ENCODE results near the gene STAT5A. TPM values are rescaled to one million over a fixed set of nuclear protein-coding genes. Genes with fewer than 3 reads are reported as not detected.
A peak's percentile ranks its signal among the peaks of the same experiment; 100 is the strongest.

Gene STAT5A
- total RNA-seq, 1 donor from 2014 or later: 140 TPM

GRCh38 chr17:42334677-42335076 lies 46.4 kb downstream of the STAT5A start:
- no peak for TF ChIP-seq CTCF (IDR thresholded peaks at IDR 0.05)
- H3K36me3 Mint-ChIP-seq (ENCODE audit: low read depth): peaks cover 74% of the 10 kb centered on the region
- DNase-seq (no peak), ATAC-seq (ENCODE audit: low read depth) (no peak)
- intact Hi-C loops (cut with micrococcal nuclease): no loop called here
- CTCF ChIA-PET: interaction anchor here (1.0 to 1.7 kb wide), 2 partner anchors 11 to 71 kb away, joined by 3 to 10 read pairs; no protein-coding TSS in a partner anchor
- POLR2A ChIA-PET: no interaction called here
- H3K4me1 Mint-ChIP-seq: peaks cover 14% of the 10 kb centered on the region
- no peaks in the 10 kb centered on the region for H3K27me3 Mint-ChIP-seq
- H3K4me3 Mint-ChIP-seq: no peak overlapping the region
- H3K9me3 Mint-ChIP-seq: no peaks in the 10 kb centered on the region
- H3K27ac Mint-ChIP-seq: no peak overlapping the region

- Mint-ChIP-seq H3K4me1 (peaks cover 26% of the 10 kb centered on the region), H3K36me3 (ENCODE audit: low read depth) (peaks cover 78% of the 10 kb centered on the region), H3K27ac (peak overlapping the region; percentile 73), H3K4me3 (no peak overlapping the region), H3K9me3 (no peaks in the 10 kb centered on the region), H3K27me3 (no peaks in the 10 kb centered on the region)
- TF ChIP-seq CTCF (IDR thresholded peaks at IDR 0.05): no peak
- ATAC-seq (ENCODE audit: low read depth) (peak; percentile 66), DNase-seq (no peak)
- intact Hi-C loops (cut with micrococcal nuclease): loop anchor here (2.0 kb wide), 1 partner anchor 51 kb away; the partner anchor contains the start of gene STAT3
- POLR2A ChIA-PET: no interaction called here
- CTCF ChIA-PET: no interaction called here
Measured at GRCh38 chr17:42337442-42337841, 49.1 kb downstream of the STAT5A start.

- Mint-ChIP-seq H3K4me3 (no peak overlapping the region), H3K27me3 (no peaks in the 10 kb centered on the region), H3K4me1 (peaks cover 37% of the 10 kb centered on the region), H3K9me3 (no peaks in the 10 kb centered on the region), H3K36me3 (ENCODE audit: low read depth) (peaks cover 79% of the 10 kb centered on the region), H3K27ac (no peak overlapping the region)
- no peak for TF ChIP-seq CTCF (IDR thresholded peaks at IDR 0.05)
- DNase-seq: no peak
- CTCF ChIA-PET: no interaction called here
- POLR2A ChIA-PET: no interaction called here
- no peak for ATAC-seq (ENCODE audit: low read depth)
- intact Hi-C loops (cut with micrococcal nuclease): no loop called here
Measured at GRCh38 chr17:42338427-42338985, 50.2 kb downstream of the STAT5A start.

GRCh38 chr17:42339221-42339620 lies 50.9 kb downstream of the STAT5A start:
- ATAC-seq (ENCODE audit: low read depth): no peak
- DNase-seq: no peak
- no peak overlapping the region for H3K4me3 Mint-ChIP-seq
- peaks cover 41% of the 10 kb centered on the region for H3K4me1 Mint-ChIP-seq
- intact Hi-C loops (cut with micrococcal nuclease): no loop called here
- H3K27me3 Mint-ChIP-seq: no peaks in the 10 kb centered on the region
- H3K9me3 Mint-ChIP-seq: no peaks in the 10 kb centered on the region
- CTCF ChIA-PET: no interaction called here
- H3K27ac Mint-ChIP-seq: no peak overlapping the region
- POLR2A ChIA-PET: no interaction called here
- TF ChIP-seq CTCF (IDR thresholded peaks at IDR 0.05): no peak
- peaks cover 79% of the 10 kb centered on the region for H3K36me3 Mint-ChIP-seq (ENCODE audit: low read depth)

- no peaks in the 10 kb centered on the region for H3K9me3 Mint-ChIP-seq
- no peaks in the 10 kb centered on the region for H3K27me3 Mint-ChIP-seq
- POLR2A ChIA-PET: interaction anchor here (0.7 to 1.2 kb wide), 2 partner anchors 45 to 48 kb away, joined by 4 read pairs; partner anchors contain the start of gene STAT3
- intact Hi-C loops (cut with micrococcal nuclease): no loop called here
- H3K4me1 Mint-ChIP-seq: peaks cover 41% of the 10 kb centered on the region
- peak overlapping the region; percentile 13 for H3K27ac Mint-ChIP-seq
- CTCF ChIA-PET: interaction anchor here (1.2 to 1.5 kb wide), 2 partner anchors 49 to 62 kb away, joined by 3 to 4 read pairs; no protein-coding TSS in a partner anchor
- H3K4me3 Mint-ChIP-seq: no peak overlapping the region
- DNase-seq (no peak), ATAC-seq (ENCODE audit: low read depth) (no peak)
- TF ChIP-seq CTCF (IDR thresholded peaks at IDR 0.05): no peak
- peaks cover 76% of the 10 kb centered on the region for H3K36me3 Mint-ChIP-seq (ENCODE audit: low read depth)
Measured at GRCh38 chr17:42340691-42341127, 52.4 kb downstream of the STAT5A start.

All from activated B cell treated with CpG ODN at 0.5 μM for 24 hours (primary cell).